ENCODE results near the gene SKI. TPM values are rescaled to one million over a fixed set of nuclear protein-coding genes. Genes with fewer than 3 reads are reported as not detected.

Gene SKI
- total and polyA plus RNA-seq, 2 of the 8 experiments (the other 6 are each of a cell fraction or from before 2014, with no cell fraction given): 8.3 to 87.6 TPM

GRCh38 chr1:2251786-2252185, 23.7 kb downstream of the SKI start:
- Histone ChIP-seq H3K4me2 (ENCODE audit: insufficient read depth in 1 of 2, low read depth in 2 of 2, low read length in 2 of 2) (no peak overlapping the region), H2AK5ac (ENCODE audit: low read depth, low read length) (no peak overlapping the region; the same call in 1 of the 2 replicates), H3K27ac (ENCODE audit: low read depth, low read length) (no peak overlapping the region), H3K4ac (replicated peaks; ENCODE audit: insufficient read length, low read depth, low read length) (no peak overlapping the region), H2AFZ (ENCODE audit: low read length) (no peak overlapping the region), H3K9ac (replicated peaks in 1 of 4; ENCODE audit: extremely low read depth in 1 of 4, low read depth in 3 of 4, low read length in 3 of 4) (no peak overlapping the region), H2BK12ac (ENCODE audit: low read depth, low read length) (no peak overlapping the region), H3K9me3 (ENCODE audit: insufficient read depth in 2 of 2, low read depth in 1 of 2, low read length in 1 of 2) (0 out of 4 replicates have a peak, but pooled peaks cover 0 to 4% of the 10 kb centered on the region in 2 experiments), H2BK15ac (ENCODE audit: low read length) (0 out of 2 replicates have a peak overlapping the region, but pooled peaks have one; percentile 75), H3K23me2 (ENCODE audit: low read depth, low read length) (0 out of 2 replicates have a peak, but pooled peaks cover 3% of the 10 kb centered on the region), H3K4me3 (ENCODE audit: extremely low read depth in 1 of 4, insufficient read depth in 2 of 4, low read depth in 3 of 4, low read length in 4 of 4) (no peak overlapping the region), H4K5ac (ENCODE audit: insufficient read length, low read depth, low read length) (no peak overlapping the region), H3K14ac (ENCODE audit: insufficient read length) (no peak overlapping the region), H2BK5ac (ENCODE audit: low read depth, low read length) (peak overlapping the region; percentile 41; the same call in 1 of the 2 replicates), H4K20me1 (replicated peaks in 1 of 2; ENCODE audit: control insufficient read depth in 1 of 2, insufficient read depth in 2 of 2, low read length in 2 of 2) (peaks cover 12 to 36% of the 10 kb centered on the region in 2 experiments), H3K27me3 (replicated peaks in 1 of 4; ENCODE audit: control insufficient read depth in 3 of 4, extremely low read depth in 1 of 4, insufficient read depth in 3 of 4, low read length in 3 of 4) (no peaks in the 10 kb centered on the region), H2BK120ac (replicated peaks; ENCODE audit: low read depth, low read length) (no peak overlapping the region), H4K91ac (replicated peaks; ENCODE audit: insufficient read length, low read length) (no peak overlapping the region), H2BK20ac (ENCODE audit: low read length) (no peak overlapping the region), H4K8ac (ENCODE audit: extremely low read depth, insufficient read depth, low read length) (no peak overlapping the region), H3K79me2 (ENCODE audit: control insufficient read depth in 1 of 2, insufficient read depth in 2 of 2, low read length in 2 of 2) (peaks cover 61 to 92% of the 10 kb centered on the region in 2 experiments), H3K18ac (ENCODE audit: extremely low read depth, low read length) (no peak overlapping the region; the same call in 1 of the 2 replicates), H3K23ac (ENCODE audit: insufficient read length) (no peak overlapping the region), H3K4me1 (replicated peaks in 1 of 4; ENCODE audit: control insufficient read depth in 3 of 4, insufficient read depth in 4 of 4, low read length in 3 of 4) (peaks cover 16 to 44% (median 37%) of the 10 kb centered on the region in 4 experiments), H3K56ac (replicated peaks; ENCODE audit: insufficient read length, low read depth, low read length) (no peak overlapping the region), H3K79me1 (ENCODE audit: low read depth, low read length) (peaks cover 39% of the 10 kb centered on the region), H3K36me3 (ENCODE audit: control insufficient read depth in 2 of 4, insufficient read depth in 4 of 4, low read length in 3 of 4) (no peaks in the 10 kb centered on the region)
- DNase-seq (ENCODE audit: low read depth in 1 of 2, low spot score in 2 of 2) (no peak), FAIRE-seq (no peak)
- CTCF ChIA-PET (ENCODE audit: partially characterized antibody): interaction anchor here (0.7 to 1.9 kb wide), 8 partner anchors 9 to 62 kb away, joined by 3 to 6 read pairs (median 3); partner anchors contain the start of gene FAAP20
- TF ChIP-seq TBP (IDR thresholded peaks at IDR 0.05; ENCODE audit: low read depth, low read length) (no peak), EZH2 (IDR thresholded peaks at IDR 0.05; ENCODE audit: low read depth, low read length, severe bottlenecking) (no peak), POLR2AphosphoS5 (IDR thresholded peaks at IDR 0.05; ENCODE audit: low read depth, low read length) (no peak), SP4 (IDR thresholded peaks at IDR 0.05; ENCODE audit: low read length) (no peak), TCF12 (IDR thresholded peaks at IDR 0.05; ENCODE audit: low read depth, low read length) (no peak), SIN3A (conservative IDR thresholded peaks at IDR 0.05 in 1 of 2, IDR thresholded peaks at IDR 0.05 in 1 of 2; ENCODE audit: low read depth in 1 of 2, low read length in 2 of 2) (no peak), TEAD4 (IDR thresholded peaks at IDR 0.05; ENCODE audit: low read depth, low read length) (no peak), TAF7 (optimal IDR thresholded peaks at IDR 0.05; ENCODE audit: borderline replicate concordance, low read depth, low read length) (no peak), RBBP5 (IDR thresholded peaks at IDR 0.05; ENCODE audit: borderline replicate concordance, low read depth, low read length) (no peak), TAF1 (IDR thresholded peaks at IDR 0.05; ENCODE audit: low read depth, low read length) (no peak)
- POLR2A ChIA-PET (ENCODE audit: partially characterized antibody): interaction anchor here (0.7 to 1.3 kb wide), 3 partner anchors 11 to 23 kb away, joined by 3 to 5 read pairs (median 4); no protein-coding TSS in a partner anchor
- 89% methylated on average over 16 of the region's 17 CpGs; no CpG with 5 or more reads in 1 of the 2 experiments for WGBS, 2 experiments (ENCODE audit: extremely low coverage in 1 of 2, insufficient coverage in 1 of 2, insufficient read length in 1 of 2, insufficient replicate concordance in 2 of 2, low coverage in 1 of 2, low lambda C conversion rate in 2 of 2, missing lambda C conversion rate in 1 of 2)

All from H1 (cell line).